Measurements from ENCODE around the gene CROCC2. TPM values are rescaled to one million over a fixed set of nuclear protein-coding genes. Genes with fewer than 3 reads are reported as not detected.
A peak's percentile ranks its signal among the peaks of the same experiment; 100 is the strongest.

The CROCC2 gene
- total and polyA plus RNA-seq, 7 experiments from 2014 or later: 0.22 TPM; not detected in 6

DNA sequence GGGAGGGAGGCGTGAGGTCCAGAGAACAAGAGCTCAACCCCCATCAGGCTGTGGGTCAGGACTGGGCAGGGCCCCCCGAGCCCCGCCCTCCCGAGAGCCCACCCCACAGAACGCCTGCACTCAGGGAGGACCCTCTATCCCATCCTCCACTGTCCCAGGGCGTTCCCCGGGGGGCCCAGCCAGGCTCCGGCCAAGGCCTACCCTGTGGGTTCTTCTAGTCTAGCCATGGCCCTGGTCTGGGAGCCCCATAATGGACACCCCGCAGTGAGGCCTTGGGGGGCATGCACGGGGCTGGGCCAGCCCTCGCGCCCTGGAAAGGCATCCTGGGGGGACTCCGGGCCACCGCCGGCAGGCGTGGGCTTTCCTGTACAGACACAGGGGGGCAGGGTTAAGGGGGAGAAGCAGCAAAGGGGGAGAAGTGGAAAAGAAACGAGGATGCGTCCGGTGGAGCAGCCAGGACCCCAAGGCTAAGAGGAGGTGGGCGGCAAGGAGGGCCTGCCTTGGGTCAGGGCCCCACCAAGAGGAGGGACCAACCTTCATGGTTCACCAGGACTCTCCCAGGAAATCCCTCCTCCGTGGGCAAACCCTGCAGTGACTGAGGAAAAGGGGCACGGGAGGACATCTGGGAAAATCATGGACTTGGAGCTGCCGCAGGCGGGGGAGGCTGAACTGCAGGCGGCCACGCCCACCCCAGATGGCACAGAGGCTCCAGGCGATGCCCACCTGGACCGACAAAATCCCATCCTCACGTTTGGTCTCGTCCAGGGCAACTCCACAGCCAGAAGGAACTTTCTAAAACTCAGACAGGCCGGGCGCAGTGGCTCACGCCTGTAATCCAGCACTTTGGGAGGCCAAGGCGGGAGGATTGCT is 2.7 kb upstream of the CROCC2 start:
- H3K27me3 Mint-ChIP-seq: no peaks in the 10 kb centered on the region
- Histone ChIP-seq H3K27me3 (ENCODE audit: control insufficient read depth in 2 of 2, insufficient read depth in 2 of 2, low read length in 2 of 2) (no peaks in the 10 kb centered on the region), H3K9me3 (ENCODE audit: control insufficient read depth in 2 of 3, low read length in 3 of 3) (no peaks in the 10 kb centered on the region), H3K27ac (ENCODE audit: low read depth, low read length) (no peak overlapping the region), H3K4me3 (ENCODE audit: low read length) (no peak overlapping the region), H3K4me1 (ENCODE audit: control insufficient read depth in 2 of 2, insufficient read depth in 2 of 2, low read length in 2 of 2) (no peaks in the 10 kb centered on the region), H3K36me3 (ENCODE audit: control insufficient read depth in 2 of 3, insufficient read depth in 3 of 3, low read length in 3 of 3) (no peaks in the 10 kb centered on the region)
- intact Hi-C loops (cut with micrococcal nuclease): no loop called here
- ATAC-seq: no peak
- no peak for DNase-seq
- POLR2A ChIA-PET: no interaction called here
- H3K9me3 Mint-ChIP-seq: no peaks in the 10 kb centered on the region
- H3K4me1 Mint-ChIP-seq: no peaks in the 10 kb centered on the region
- CTCF ChIA-PET: interaction anchor here (0.7 kb wide), 1 partner anchor 14 kb away, joined by 4 read pairs; no protein-coding TSS in a partner anchor
- no peak overlapping the region for H3K4me3 Mint-ChIP-seq
- H3K36me3 Mint-ChIP-seq: no peaks in the 10 kb centered on the region
- no peak overlapping the region for H3K27ac Mint-ChIP-seq

DNA sequence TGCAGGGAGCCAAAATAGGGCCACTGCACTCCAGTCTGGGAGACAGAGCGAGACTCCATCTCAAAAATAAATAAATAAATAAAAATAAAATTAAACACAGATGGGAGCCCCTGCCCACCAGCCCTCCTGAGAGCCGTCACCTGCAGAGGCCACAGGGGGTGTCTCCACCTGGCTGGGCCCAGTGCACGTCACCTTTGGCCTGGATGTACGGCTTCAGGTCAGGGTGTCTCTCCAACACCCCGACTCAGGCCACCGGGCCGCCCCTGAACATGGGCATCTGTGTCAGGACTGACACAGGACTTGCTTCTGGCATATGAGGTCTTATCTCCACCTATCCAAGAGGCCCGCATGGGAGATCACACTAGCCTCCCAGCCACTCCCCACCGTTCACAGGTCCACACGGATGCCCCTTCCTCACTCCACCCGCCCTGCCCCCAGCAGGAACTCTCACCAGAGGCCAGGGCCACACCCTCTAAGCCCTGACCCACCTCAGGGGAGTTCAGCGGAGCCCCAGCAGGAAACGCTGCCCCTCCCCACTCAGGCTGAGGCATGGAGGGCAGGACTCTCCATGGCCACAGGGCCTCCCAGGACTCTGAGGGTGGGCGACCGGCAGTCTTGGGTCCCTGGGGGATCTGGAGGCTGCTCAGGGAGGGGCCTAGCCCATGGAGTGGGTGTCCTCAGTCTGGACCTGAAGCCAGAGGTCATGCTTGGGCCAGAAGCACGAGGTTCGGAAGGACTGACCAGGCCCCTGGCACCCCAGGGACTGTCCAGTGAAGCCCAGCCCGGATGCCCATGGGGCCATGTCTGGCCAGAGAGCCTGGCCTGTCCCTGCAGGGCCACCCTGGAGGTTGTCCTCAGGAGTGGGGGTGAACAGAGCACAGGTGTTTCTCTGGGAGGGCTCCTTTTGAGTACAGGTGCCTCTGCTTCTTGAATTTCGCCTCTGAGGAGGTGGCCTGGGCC is 1.6 kb upstream of the CROCC2 start:
- ATAC-seq (peak; percentile 19), DNase-seq (no peak)
- no peak overlapping the region for H3K4me3 ChIP-seq (ENCODE audit: low read length)
- H3K27ac Mint-ChIP-seq: no peak overlapping the region
- CTCF ChIA-PET: interaction anchor here (0.7 kb wide), 1 partner anchor 12 kb away, joined by 4 read pairs; no protein-coding TSS in a partner anchor
- H3K36me3 Mint-ChIP-seq: no peaks in the 10 kb centered on the region
- no peak overlapping the region for H3K27ac ChIP-seq (ENCODE audit: low read depth, low read length)
- no peaks in the 10 kb centered on the region for H3K27me3 Mint-ChIP-seq
- H3K36me3 ChIP-seq (ENCODE audit: control insufficient read depth in 2 of 3, insufficient read depth in 3 of 3, low read length in 3 of 3): no peaks in the 10 kb centered on the region
- no peak overlapping the region for H3K4me3 Mint-ChIP-seq
- intact Hi-C loops (cut with micrococcal nuclease): no loop called here
- no peaks in the 10 kb centered on the region for H3K9me3 ChIP-seq (ENCODE audit: control insufficient read depth in 2 of 3, low read length in 3 of 3)
- H3K4me1 Mint-ChIP-seq: no peaks in the 10 kb centered on the region
- POLR2A ChIA-PET: interaction anchor here (0.6 kb wide), 1 partner anchor 28 kb away, joined by 4 read pairs; no protein-coding TSS in a partner anchor
- no peaks in the 10 kb centered on the region for H3K9me3 Mint-ChIP-seq
- no peaks in the 10 kb centered on the region for H3K27me3 ChIP-seq (ENCODE audit: control insufficient read depth in 2 of 2, insufficient read depth in 2 of 2, low read length in 2 of 2)
- H3K4me1 ChIP-seq (ENCODE audit: control insufficient read depth in 2 of 2, insufficient read depth in 2 of 2, low read length in 2 of 2): no peaks in the 10 kb centered on the region

DNA sequence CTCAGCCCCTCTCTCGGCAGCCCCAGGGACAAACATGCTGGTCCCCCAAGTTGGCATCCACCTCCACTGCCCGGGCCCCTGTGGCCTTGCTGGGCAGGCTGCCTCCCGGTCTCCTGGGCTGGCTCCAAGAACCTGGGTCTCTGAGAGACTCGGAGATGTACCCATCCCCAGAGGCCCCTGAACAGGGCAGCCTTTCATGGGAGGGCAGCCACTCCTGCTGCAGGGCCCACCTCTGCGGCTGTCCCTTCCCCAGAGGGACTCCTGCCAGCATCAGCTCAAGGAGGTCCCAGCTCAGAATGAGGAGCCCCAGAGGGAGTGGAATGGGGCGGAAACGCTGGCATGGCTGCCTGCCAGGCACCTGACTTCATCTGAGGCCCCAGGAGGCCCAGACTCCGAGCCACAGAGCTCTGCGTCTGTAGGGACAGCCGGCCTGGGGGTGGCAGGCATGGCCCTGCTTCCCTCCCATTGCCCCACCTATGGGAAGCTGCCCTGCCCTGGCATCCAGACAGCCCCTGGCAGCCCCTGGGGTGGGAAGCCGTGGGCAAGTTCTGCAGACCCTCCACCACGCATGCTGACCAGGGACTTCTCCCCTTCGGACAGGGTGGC is 857 bp upstream of the CROCC2 start:
- ChIA-PET CTCF (no interaction called here), POLR2A (interaction anchor here (0.6 kb wide), 1 partner anchor 29 kb away, joined by 4 read pairs; no protein-coding TSS in a partner anchor)
- intact Hi-C loops (cut with micrococcal nuclease): no loop called here
- Histone ChIP-seq H3K36me3 (ENCODE audit: control insufficient read depth in 2 of 3, insufficient read depth in 3 of 3, low read length in 3 of 3) (no peaks in the 10 kb centered on the region), H3K4me1 (ENCODE audit: control insufficient read depth in 2 of 2, insufficient read depth in 2 of 2, low read length in 2 of 2) (no peaks in the 10 kb centered on the region), H3K27ac (ENCODE audit: low read depth, low read length) (no peak overlapping the region), H3K27me3 (ENCODE audit: control insufficient read depth in 2 of 2, insufficient read depth in 2 of 2, low read length in 2 of 2) (no peaks in the 10 kb centered on the region), H3K4me3 (ENCODE audit: low read length) (no peak overlapping the region), H3K9me3 (ENCODE audit: control insufficient read depth in 2 of 3, low read length in 3 of 3) (no peaks in the 10 kb centered on the region)
- Mint-ChIP-seq H3K4me1 (no peaks in the 10 kb centered on the region), H3K27me3 (no peaks in the 10 kb centered on the region), H3K36me3 (no peaks in the 10 kb centered on the region), H3K9me3 (no peaks in the 10 kb centered on the region), H3K4me3 (no peak overlapping the region), H3K27ac (no peak overlapping the region)
- DNase-seq (no peak), ATAC-seq (no peak)

DNA sequence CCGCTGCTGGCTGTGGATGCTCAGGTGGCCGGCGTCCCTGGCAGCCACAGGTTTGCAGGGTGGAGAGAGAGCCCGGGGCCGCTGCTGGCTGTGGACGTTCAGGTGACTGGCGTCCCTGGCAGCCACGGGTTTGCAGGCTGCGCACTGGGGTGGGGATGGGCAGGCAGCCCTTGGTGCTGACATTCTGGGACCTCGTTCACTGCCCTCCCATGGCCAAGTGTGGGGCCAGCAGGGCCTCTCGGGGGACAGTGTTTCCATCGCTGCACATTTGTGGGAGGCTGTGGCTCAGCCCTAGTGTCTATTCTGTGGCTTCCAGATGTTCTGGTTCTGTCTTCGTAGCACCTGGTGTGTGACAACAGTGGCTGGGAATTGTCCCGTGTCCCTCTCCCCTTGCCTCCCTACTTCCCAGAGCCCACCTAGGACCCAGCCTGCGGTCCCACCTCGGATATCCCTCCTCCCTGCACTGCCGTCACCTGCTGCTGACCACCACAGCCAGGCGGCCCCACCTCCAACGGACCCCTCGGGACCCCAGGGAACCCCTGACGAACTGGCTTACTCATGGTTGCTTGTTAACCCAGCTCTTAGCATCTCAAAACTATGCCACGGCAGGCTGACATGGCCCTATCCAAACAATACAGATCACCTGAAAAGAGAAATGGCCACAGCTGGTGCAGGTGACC is 915 bp downstream of the CROCC2 start:
- no peak overlapping the region for H3K4me3 ChIP-seq (ENCODE audit: low read length)
- no peak overlapping the region for H3K27ac ChIP-seq (ENCODE audit: low read depth, low read length)
- H3K4me3 Mint-ChIP-seq: no peak overlapping the region
- no peaks in the 10 kb centered on the region for H3K36me3 Mint-ChIP-seq
- H3K4me1 ChIP-seq (ENCODE audit: control insufficient read depth in 2 of 2, insufficient read depth in 2 of 2, low read length in 2 of 2): no peaks in the 10 kb centered on the region
- no peaks in the 10 kb centered on the region for H3K27me3 ChIP-seq (ENCODE audit: control insufficient read depth in 2 of 2, insufficient read depth in 2 of 2, low read length in 2 of 2)
- intact Hi-C loops (cut with micrococcal nuclease): no loop called here
- H3K4me1 Mint-ChIP-seq: no peaks in the 10 kb centered on the region
- no peaks in the 10 kb centered on the region for H3K36me3 ChIP-seq (ENCODE audit: control insufficient read depth in 2 of 3, insufficient read depth in 3 of 3, low read length in 3 of 3)
- no peaks in the 10 kb centered on the region for H3K9me3 Mint-ChIP-seq
- ATAC-seq: no peak
- DNase-seq: no peak
- CTCF ChIA-PET: no interaction called here
- no peaks in the 10 kb centered on the region for H3K9me3 ChIP-seq (ENCODE audit: control insufficient read depth in 2 of 3, low read length in 3 of 3)
- H3K27ac Mint-ChIP-seq: no peak overlapping the region
- peaks cover 1 to 6% (median 3%) of the 10 kb centered on the region in 5 donors for H3K27me3 Mint-ChIP-seq
- POLR2A ChIA-PET: no interaction called here

DNA sequence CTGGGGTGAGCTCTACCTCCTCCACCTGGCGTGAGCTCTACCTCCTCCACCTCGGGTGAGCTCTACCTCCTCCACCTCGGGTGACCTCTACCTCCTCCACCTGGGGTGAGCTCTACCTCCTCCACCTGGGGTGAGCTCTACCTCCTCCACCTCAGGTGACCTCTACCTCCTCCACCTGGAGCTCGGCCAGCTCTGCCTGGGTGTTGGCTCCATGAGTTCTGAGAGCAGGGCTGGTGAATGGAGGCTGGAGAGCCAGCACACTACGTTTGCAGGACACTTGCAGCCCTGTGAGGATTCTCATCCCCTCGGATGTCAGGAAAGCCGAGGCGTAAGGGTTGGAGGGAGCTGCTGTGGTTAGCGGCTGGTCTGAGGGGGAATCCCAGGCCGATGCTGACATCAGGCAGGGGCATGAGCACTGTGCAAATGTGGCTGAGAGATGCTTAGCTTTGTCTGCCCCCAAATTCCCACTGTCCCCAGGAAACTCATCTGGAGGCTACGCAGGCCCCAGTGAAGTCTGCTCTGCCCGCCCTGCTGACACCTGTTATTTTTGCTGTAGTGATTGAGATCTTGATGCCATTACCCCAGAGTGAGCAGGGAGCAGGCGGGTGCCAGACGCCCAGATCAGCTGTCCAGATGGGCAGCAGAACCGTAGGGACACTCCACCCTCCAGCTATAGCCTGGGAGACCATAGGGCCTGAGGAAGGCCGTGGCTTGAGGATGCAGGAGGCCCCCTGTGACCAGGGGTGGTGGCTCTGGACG is 3.3 kb downstream of the CROCC2 start:
- Mint-ChIP-seq H3K4me1 (no peaks in the 10 kb centered on the region), H3K27ac (no peak overlapping the region), H3K9me3 (no peaks in the 10 kb centered on the region), H3K27me3 (peaks cover 3 to 19% (median 13%) of the 10 kb centered on the region in 5 donors), H3K36me3 (no peaks in the 10 kb centered on the region), H3K4me3 (no peak overlapping the region)
- Histone ChIP-seq H3K27me3 (ENCODE audit: control insufficient read depth in 2 of 2, insufficient read depth in 2 of 2, low read length in 2 of 2) (peaks cover 3 to 4% of the 10 kb centered on the region in 2 donors), H3K36me3 (ENCODE audit: control insufficient read depth in 2 of 3, insufficient read depth in 3 of 3, low read length in 3 of 3) (no peaks in the 10 kb centered on the region), H3K4me3 (ENCODE audit: low read length) (no peak overlapping the region), H3K4me1 (ENCODE audit: control insufficient read depth in 2 of 2, insufficient read depth in 2 of 2, low read length in 2 of 2) (no peaks in the 10 kb centered on the region), H3K27ac (ENCODE audit: low read depth, low read length) (no peak overlapping the region), H3K9me3 (ENCODE audit: control insufficient read depth in 2 of 3, low read length in 3 of 3) (no peaks in the 10 kb centered on the region)
- ATAC-seq: no peak
- ChIA-PET POLR2A (no interaction called here), CTCF (interaction anchor here (0.7 kb wide), 1 partner anchor 80 kb away, joined by 3 read pairs; no protein-coding TSS in a partner anchor)
- intact Hi-C loops (cut with micrococcal nuclease): no loop called here
- DNase-seq: no peak

Measured in naive thymus-derived CD4-positive, alpha-beta T cell (primary cell).